Immature natural killer cell (primary cell): Measurements from ENCODE around the gene ETV2. TPM values are rescaled to one million over a fixed set of nuclear protein-coding genes. Genes with fewer than 3 reads are reported as not detected.
"Not testable (repeated sequence)": the region's sequence is repeated elsewhere in the genome, so short reads cannot be mapped to it uniquely, and the experiment has no call there.

ENCODE experiments used
- DNase-seq, 3 donors: peaks; one replicate each; pipeline ENCODE4 v3.0.0; 2022; ENCODE audit warnings: mixed read lengths in 1 of 3
- H3K27ac Mint-ChIP-seq, 6 donors: one replicate each; pipeline ENCODE4 v1.8.0; 2020; ENCODE audit warnings: mixed read lengths in 6 of 6, mild to moderate bottlenecking in 5 of 6, inconsistent platforms in 4 of 6, moderate library complexity in 3 of 6
- H3K27me3 Mint-ChIP-seq, 3 donors: one replicate each; pipeline ENCODE4 v1.8.0; 2020 to 2021; ENCODE audit warnings: low read depth in 3 of 3, mild to moderate bottlenecking in 3 of 3, mixed read lengths in 3 of 3, moderate library complexity in 3 of 3, inconsistent platforms in 1 of 3
- H3K36me3 Mint-ChIP-seq, 3 donors: one replicate each; pipeline ENCODE4 v1.8.0; 2020; ENCODE audit warnings: mixed read lengths in 3 of 3, inconsistent platforms in 2 of 3, mild to moderate bottlenecking in 2 of 3
- H3K4me1 Mint-ChIP-seq, 2 donors: one replicate each; pipeline ENCODE4 v1.8.0; 2020; ENCODE audit warnings: inconsistent platforms in 2 of 2, mild to moderate bottlenecking in 2 of 2, mixed read lengths in 2 of 2, moderate library complexity in 1 of 2
- H3K4me3 Mint-ChIP-seq, 5 donors: one replicate each; pipeline ENCODE4 v1.8.0; 2020; ENCODE audit warnings: mild to moderate bottlenecking in 5 of 5, mixed read lengths in 5 of 5, inconsistent platforms in 3 of 5, moderate library complexity in 3 of 5
- H3K9me3 Mint-ChIP-seq, 6 donors: one replicate each; pipeline ENCODE4 v1.8.0; 2020; ENCODE audit warnings: mild to moderate bottlenecking in 6 of 6, mixed read lengths in 6 of 6, inconsistent platforms in 4 of 6, moderate library complexity in 3 of 6
- polyA plus RNA-seq, 3 donors: library from polyadenylated mRNA; unstranded; fragments of 300-500 nt; fragmentation: Illumina TruSeq; gene quantifications; one replicate each; pipeline ENCODE4 v1.2.3, GENCODE V29; 2021

Gene ETV2
- polyA plus RNA-seq, 3 donors from 2014 or later = 0.55 to 0.79 (median 0.68) TPM

DNA sequence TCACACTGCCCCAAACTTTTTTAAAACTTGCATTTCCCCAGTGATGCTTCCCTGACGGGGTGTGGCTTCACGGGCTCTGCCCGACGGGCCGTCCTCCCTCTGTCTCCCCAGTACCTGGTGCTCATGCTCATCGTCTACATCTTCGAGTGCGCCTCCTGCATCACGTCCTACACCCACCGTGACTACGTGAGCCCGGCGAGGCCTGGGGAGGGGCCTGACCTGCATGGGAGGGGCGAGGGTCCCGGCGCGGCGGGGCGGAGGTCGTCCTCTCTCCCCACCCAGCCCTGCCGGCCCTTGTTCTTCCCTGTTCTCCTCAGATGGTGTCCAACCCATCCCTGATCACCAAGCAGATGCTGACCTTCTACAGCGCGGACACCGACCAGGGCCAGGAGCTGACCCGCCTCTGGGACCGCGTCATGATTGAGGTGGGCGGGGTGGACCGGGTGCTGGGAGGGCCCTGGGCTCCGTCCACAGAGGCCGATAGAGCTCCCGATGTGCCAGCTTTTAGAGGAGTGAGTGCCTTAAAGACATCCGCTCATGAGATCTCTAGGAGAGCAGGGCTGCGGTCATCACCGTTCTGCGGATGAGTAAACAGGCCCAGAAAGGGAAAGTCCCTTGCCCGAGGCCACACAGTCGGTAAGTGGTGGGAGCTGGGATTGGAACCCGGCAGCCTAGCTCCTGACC, 31.7 kb downstream of the ETV2 start:
- no peaks in the 10 kb centered on the region for H3K36me3 Mint-ChIP-seq
- peaks cover 6 to 8% of the 10 kb centered on the region in 2 donors for H3K4me1 Mint-ChIP-seq
- peak in 1 of 3 donors; percentile 14 for DNase-seq
- H3K4me3 Mint-ChIP-seq = peak overlapping the region; percentile 61 to 75 (median 74)
- H3K27me3 Mint-ChIP-seq = peaks cover 5 to 16% (median 11%) of the 10 kb centered on the region in 3 donors
- H3K27ac Mint-ChIP-seq = no peak overlapping the region
- H3K9me3 Mint-ChIP-seq = peaks cover 0 to 2% (median 0%) of the 10 kb centered on the region in 6 donors

DNA sequence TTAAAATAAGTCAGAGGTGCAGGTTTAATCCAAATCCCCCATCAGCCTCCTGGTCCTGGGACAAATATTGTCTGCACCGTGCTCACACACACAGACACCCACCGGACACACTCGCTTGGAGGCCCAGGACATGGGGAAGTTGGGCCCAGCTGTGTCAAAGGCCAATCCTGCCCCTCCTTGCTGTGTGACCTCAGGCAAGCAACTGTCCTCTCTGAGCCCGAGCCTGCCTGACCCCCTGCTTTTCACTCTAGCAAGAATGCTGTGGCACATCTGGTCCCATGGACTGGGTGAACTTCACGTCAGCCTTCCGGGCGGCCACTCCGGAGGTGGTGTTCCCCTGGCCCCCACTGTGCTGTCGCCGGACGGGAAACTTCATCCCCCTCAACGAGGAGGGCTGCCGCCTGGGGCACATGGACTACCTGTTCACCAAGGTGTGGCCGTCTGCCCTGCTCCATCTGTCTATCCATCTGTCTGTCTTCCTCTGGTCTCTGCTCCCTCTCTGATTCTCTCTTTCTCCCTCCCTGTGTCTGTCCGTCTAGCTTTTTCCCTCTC, 34.1 kb downstream of the ETV2 start:
- DNase-seq = no peak
- Mint-ChIP-seq H3K27me3 (peaks cover 5 to 14% (median 11%) of the 10 kb centered on the region in 3 donors), H3K4me1 (peaks cover 6 to 8% of the 10 kb centered on the region in 2 donors), H3K9me3 (no peaks in the 10 kb centered on the region), H3K27ac (no peak overlapping the region), H3K4me3 (no peak overlapping the region), H3K36me3 (no peaks in the 10 kb centered on the region)

GRCh38 chr19:35689836-35690235, 48.3 kb downstream of the ETV2 start:
- Mint-ChIP-seq H3K36me3 (no peaks in the 10 kb centered on the region), H3K4me1 (no peaks in the 10 kb centered on the region), H3K4me3 (no peak overlapping the region), H3K27ac (no peak overlapping the region), H3K27me3 (peaks cover 0 to 2% (median 1%) of the 10 kb centered on the region in 3 donors), H3K9me3 (no peaks in the 10 kb centered on the region)
- no peak for DNase-seq

GRCh38 chr19:35691106-35691505, 49.6 kb downstream of the ETV2 start:
- not testable (repeated sequence) for DNase-seq, H3K27me3 Mint-ChIP-seq, H3K4me3 Mint-ChIP-seq, H3K36me3 Mint-ChIP-seq, H3K4me1 Mint-ChIP-seq, H3K9me3 Mint-ChIP-seq, H3K27ac Mint-ChIP-seq

DNA sequence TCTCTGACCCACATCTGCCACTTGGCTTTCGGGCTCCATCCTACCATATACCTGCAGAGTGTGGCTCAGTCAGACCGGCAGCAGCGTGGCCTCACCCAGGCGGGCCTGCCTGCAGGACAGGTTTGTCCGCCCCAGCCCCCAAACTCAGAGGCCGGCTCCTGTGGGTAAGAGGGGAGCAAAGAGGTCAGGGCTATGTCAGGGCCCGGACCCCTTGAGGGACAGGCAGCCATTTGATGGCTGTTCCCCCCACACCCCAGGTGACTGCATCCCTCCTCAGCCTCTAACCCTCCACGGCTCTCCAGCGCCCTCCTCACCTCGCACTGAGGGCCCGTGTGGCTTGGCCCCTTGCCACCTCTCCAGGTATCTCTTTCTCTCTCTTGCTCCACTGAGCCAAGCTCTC, 50.5 kb downstream of the ETV2 start:
- Mint-ChIP-seq H3K36me3 (no peaks in the 10 kb centered on the region), H3K9me3 (no peaks in the 10 kb centered on the region), H3K4me3 (no peak overlapping the region), H3K27me3 (peaks cover 0 to 1% (median 0%) of the 10 kb centered on the region in 3 donors), H3K27ac (no peak overlapping the region), H3K4me1 (no peaks in the 10 kb centered on the region)
- DNase-seq = no peak

DNA sequence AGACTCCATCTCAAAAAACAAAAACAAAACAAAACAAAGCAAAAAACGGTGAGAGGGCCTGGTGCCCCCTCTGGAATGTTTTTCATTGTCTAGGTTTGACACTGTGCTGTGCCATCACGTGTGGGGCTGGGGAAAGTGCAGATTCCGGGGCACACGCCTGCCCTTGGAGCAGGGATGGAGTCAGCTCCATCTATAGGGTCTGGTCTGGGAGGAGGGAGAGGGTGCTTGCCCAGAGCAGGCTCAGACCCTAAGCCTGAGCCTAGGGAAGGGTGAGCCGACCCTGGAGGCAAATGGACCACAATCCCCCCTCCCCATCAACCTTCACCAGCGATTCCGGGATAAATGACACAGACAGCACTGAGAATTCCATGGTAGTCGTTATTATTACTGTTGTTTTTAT, 51.9 kb downstream of the ETV2 start:
- Mint-ChIP-seq H3K27me3 (peaks cover 0 to 1% (median 0%) of the 10 kb centered on the region in 3 donors), H3K36me3 (no peaks in the 10 kb centered on the region), H3K4me3 (no peak overlapping the region), H3K4me1 (no peaks in the 10 kb centered on the region), H3K27ac (no peak overlapping the region), H3K9me3 (no peaks in the 10 kb centered on the region)
- no peak for DNase-seq

GRCh38 chr19:35693835-35694599, 52.5 kb downstream of the ETV2 start:
- no peak overlapping the region for H3K4me3 Mint-ChIP-seq
- H3K9me3 Mint-ChIP-seq = no peaks in the 10 kb centered on the region
- no peak overlapping the region for H3K27ac Mint-ChIP-seq
- H3K36me3 Mint-ChIP-seq = no peaks in the 10 kb centered on the region
- peak; percentile 81 to 87 (median 83) for DNase-seq
- H3K4me1 Mint-ChIP-seq = no peaks in the 10 kb centered on the region
- peaks cover 0 to 1% (median 0%) of the 10 kb centered on the region in 3 donors for H3K27me3 Mint-ChIP-seq

Other genes starting within 250 kb of the ETV2 start
- 1 to 10 TPM in 1 of 3 donors, under 1 TPM in 2; 0.12 to 1.6 (median 0.15) TPM for gene FFAR2, start 193.5 kb upstream of the ETV2 start, polyA plus RNA-seq
- gene KRTDAP, start 151.3 kb upstream of the ETV2 start, polyA plus RNA-seq = not detected
- 10 to 100 TPM in 2 of 3 donors, 1 to 10 TPM in 1; 5.0 to 24.5 (median 20.3) TPM for gene DMKN, start 128.1 kb upstream of the ETV2 start, polyA plus RNA-seq
- not detected for gene SBSN, start 113.4 kb upstream of the ETV2 start, polyA plus RNA-seq
- gene GAPDHS, start 108.3 kb upstream of the ETV2 start, polyA plus RNA-seq = not detected
- 100 to 1,000 TPM; 117 to 184 (median 151) TPM for gene TMEM147, start 96.1 kb upstream of the ETV2 start, polyA plus RNA-seq
- not detected for gene ATP4A, start 78.1 kb upstream of the ETV2 start, polyA plus RNA-seq
- not detected for gene PMIS2, start 55.6 kb upstream of the ETV2 start, polyA plus RNA-seq
- 1 to 10 TPM in 2 of 3 donors, under 1 TPM in 1; 0.98 to 7.5 (median 6.0) TPM for gene HAUS5, start 29.0 kb upstream of the ETV2 start, polyA plus RNA-seq
- 10 to 100 TPM; 51.4 to 91.8 (median 72.7) TPM for gene RBM42, start 12.7 kb upstream of the ETV2 start, polyA plus RNA-seq
- gene COX6B1, start 6.6 kb downstream of the ETV2 start, polyA plus RNA-seq = 1,000 to 10,000 TPM in 1 of 3 donors, 100 to 1,000 TPM in 2; 711 to 1,050 (median 736) TPM
- not detected for gene UPK1A, start 24.8 kb downstream of the ETV2 start, polyA plus RNA-seq
- gene ZBTB32, start 62.8 kb downstream of the ETV2 start, polyA plus RNA-seq = not detected
- gene KMT2B, start 76.3 kb downstream of the ETV2 start, polyA plus RNA-seq = 1 to 10 TPM in 1 of 3 donors, under 1 TPM in 1, not detected in 1; 0.30 to 1.8 TPM
- gene IGFLR1, start 100.7 kb downstream of the ETV2 start, polyA plus RNA-seq = 100 to 1,000 TPM in 2 of 3 donors, 10 to 100 TPM in 1; 94.6 to 116 (median 109) TPM
- 10 to 100 TPM; 11.8 to 21.4 (median 15.8) TPM for gene U2AF1L4, start 103.7 kb downstream of the ETV2 start, polyA plus RNA-seq
- 100 to 1,000 TPM; 127 to 149 (median 129) TPM for gene PSENEN, start 103.9 kb downstream of the ETV2 start, polyA plus RNA-seq
- 10 to 100 TPM in 2 of 3 donors, 1 to 10 TPM in 1; 9.7 to 15.2 (median 12.6) TPM for gene LIN37, start 106.8 kb downstream of the ETV2 start, polyA plus RNA-seq
- not detected for gene HSPB6, start 115.3 kb downstream of the ETV2 start, polyA plus RNA-seq
- gene PROSER3, start 116.4 kb downstream of the ETV2 start, polyA plus RNA-seq = 1 to 10 TPM; 1.2 to 7.8 (median 2.2) TPM
- under 1 TPM in 1 of 3 donors, not detected in 2; 0.37 TPM for gene ARHGAP33, start 133.8 kb downstream of the ETV2 start, polyA plus RNA-seq
- not detected for gene PRODH2, start 171.1 kb downstream of the ETV2 start, polyA plus RNA-seq
- not detected for gene NPHS1, start 210.8 kb downstream of the ETV2 start, polyA plus RNA-seq
- under 1 TPM in 1 of 3 donors, not detected in 2; 0.19 TPM for gene KIRREL2, start 215.2 kb downstream of the ETV2 start, polyA plus RNA-seq
- gene APLP1, start 226.8 kb downstream of the ETV2 start, polyA plus RNA-seq = under 1 TPM in 1 of 3 donors, not detected in 2; 0.72 TPM